Astrocyte of the cerebellum (primary cell): ENCODE data around the gene CTRB1.

Source experiments
- DNase-seq: peaks from one replicate; pipeline ENCODE4 v3.0.0-alpha.2; 2011; ENCODE audit warnings: low read depth
- H3K4me3 ChIP-seq: 2 replicates; pipeline ENCODE4 v1.5.1; 2011; ENCODE audit warnings: mild to moderate bottlenecking, low read depth, low read length, moderate library complexity
- CTCF ChIP-seq: IDR thresholded peaks from 2 replicates; pipeline ENCODE4 v1.5.1; 2012; ENCODE audit warnings: low read length, low read depth, moderate library complexity, mild to moderate bottlenecking; ENCODE audit errors: missing control alignments
- in situ Hi-C: cut with HindIII; loops from 2 replicates; pipeline ENCODE4 v1.10.0; 2017; ENCODE audit warnings: low sequenced_read_pairs

Gene CTRB1

GRCh38 chr16:75218256-75219076 lies at the start of gene CTRB1:
TSS of gene CTRB1 (plus strand) at chr16:75218988. CDS start at chr16:75219008, 20 bp downstream.
- in situ Hi-C loops: no loop called here
- no peak for TF ChIP-seq CTCF
- H3K4me3 ChIP-seq: no peak within 1 kb of the TSS
- DNase-seq: no peak

GRCh38 chr16:75169899-75170405 lies 48.8 kb upstream of the CTRB1 start:
- H3K4me3 ChIP-seq: no peak overlapping the region
- DNase-seq: no peak
- in situ Hi-C loops: no loop called here
- no peak for TF ChIP-seq CTCF

GRCh38 chr16:75172578-75172977 lies 46.2 kb upstream of the CTRB1 start:
- TF ChIP-seq CTCF: no peak
- no peak for DNase-seq
- H3K4me3 ChIP-seq: no peak overlapping the region
- in situ Hi-C loops: no loop called here

GRCh38 chr16:75175074-75175473 lies 43.7 kb upstream of the CTRB1 start:
- in situ Hi-C loops: no loop called here
- H3K4me3 ChIP-seq: no peak overlapping the region
- DNase-seq: no peak
- TF ChIP-seq CTCF: no peak

- in situ Hi-C loops: no loop called here
Observed at GRCh38 chr16:75176926-75177325, 41.9 kb upstream of the CTRB1 start.

GRCh38 chr16:75179208-75179607 lies 39.6 kb upstream of the CTRB1 start:
- no peak for DNase-seq
- no peak overlapping the region for H3K4me3 ChIP-seq
- in situ Hi-C loops: no loop called here
- no peak for TF ChIP-seq CTCF

More at GRCh38 chr16:75176926-75177325, 41.9 kb upstream of the CTRB1 start:
- H3K4me3 ChIP-seq: no peak overlapping the region
- no peak for DNase-seq
- TF ChIP-seq CTCF: no peak
